K562 (cell line): ENCODE data around the gene WFDC9. TPM values are rescaled to one million over a fixed set of nuclear protein-coding genes. Genes with fewer than 3 reads are reported as not detected.
A peak's percentile ranks its signal among the peaks of the same experiment; 100 is the strongest.
"Not testable (repeated sequence)": the region's sequence is repeated elsewhere in the genome, so short reads cannot be mapped to it uniquely, and the experiment has no call there.

Source experiments
- ATAC-seq: fragments of 200-7000 bp; cut with Tn5 transposase; 3 replicates; pipeline ENCODE4 v1.9.1; 2020; ENCODE audit warnings: moderate library complexity
- BruUV-seq: library from RNA; stranded (reverse); fragments of 400-500 nt; replicated peaks from 2 replicates; lab custom pipeline; 2021; lab: Mats Ljungman, UMichigan
- CTCF ChIA-PET: fragments of 300-600 bp; formaldehyde crosslinking; extraction: SDS; loops from one replicate; lab custom pipeline; 2021; ENCODE audit warnings: low intra/inter-chr PET ratio; lab: Yijun Ruan, JAX
- POLR2A ChIA-PET: fragments of 300-600, 350-650 bp; sonication (Branson Sonifier 250); formaldehyde crosslinking; extraction: SDS; loops from one replicate; lab custom pipeline; 2021; ENCODE audit warnings: antibody characterized with exemption, inconsistent platforms; lab: Yijun Ruan, JAX
- DNase-seq, 4 experiments: peaks; one replicate each; pipeline versions ENCODE4 v3.0.0 to v3.0.0-alpha.2; 2011 to 2018; ENCODE audit warnings: low spot score in 3 of 4, mixed read lengths in 3 of 4; ENCODE audit errors: extremely low read depth in 1 of 4
- FAIRE-seq: peaks from 2 replicates; lab custom pipeline; 2011; peaks lifted over from hg19 to GRCh38; lab: Jason Lieb, UNC
- H2AFZ ChIP-seq: 2 replicates; pipeline ENCODE4 v1.6.0; 2011; ENCODE audit warnings: low read depth, low read length, control low read depth, inconsistent platforms
- H3K27ac ChIP-seq: fragments of 200-600 bp; 3 replicates; pipeline ENCODE4 v1.8.0; 2011; ENCODE audit warnings: low read depth, mild to moderate bottlenecking, control low read depth, inconsistent platforms, low read length, moderate library complexity, mixed read lengths; ENCODE audit errors: extremely low read depth
- H3K27me3 ChIP-seq, 2 experiments: fragments of 300-600 bp in 1 of 2; 2 replicates in 1 of 2; 3 replicates in 1 of 2; pipeline versions ENCODE4 v1.6.0 to v1.8.0; 2011; ENCODE audit warnings: inconsistent platforms in 2 of 2, low read length in 2 of 2, mild to moderate bottlenecking in 1 of 2, mixed read lengths in 1 of 2, moderate library complexity in 1 of 2; ENCODE audit not compliant: control insufficient read depth in 2 of 2, insufficient read depth in 2 of 2
- H3K36me3 ChIP-seq: fragments of 300-600 bp; 3 replicates; pipeline ENCODE4 v1.8.0; 2011; ENCODE audit warnings: mild to moderate bottlenecking, low read length, inconsistent platforms; ENCODE audit not compliant: control insufficient read depth, insufficient read depth
- H3K4me1 ChIP-seq, 2 experiments: fragments of 200-600 bp in 1 of 2; replicated peaks in 1 of 2; 2 replicates in 1 of 2; 3 replicates in 1 of 2; pipeline versions ENCODE4 v1.5.1 to v1.8.0; 2011; ENCODE audit warnings: inconsistent platforms in 2 of 2, low read length in 2 of 2, mild to moderate bottlenecking in 1 of 2, mixed read lengths in 1 of 2, moderate library complexity in 1 of 2; ENCODE audit not compliant: control insufficient read depth in 2 of 2, insufficient read depth in 2 of 2
- H3K4me2 ChIP-seq: 2 replicates; pipeline ENCODE4 v1.6.1; 2011; ENCODE audit warnings: low read length, control low read depth, inconsistent platforms, mixed read lengths; ENCODE audit not compliant: insufficient read depth
- H3K4me3 ChIP-seq: fragments of 200-600 bp; sonication (generic), shearing (Covaris generic); 2 replicates; pipeline ENCODE4 v1.5.1; 2016; ENCODE audit warnings: control low read depth, inconsistent platforms
- H3K79me2 ChIP-seq: fragments of 200-600 bp; 3 replicates; pipeline ENCODE4 v1.8.0; 2011; ENCODE audit warnings: low read length, inconsistent platforms; ENCODE audit not compliant: control insufficient read depth, insufficient read depth
- H3K9ac ChIP-seq, 2 experiments: 2 replicates each; pipeline versions ENCODE4 v1.6.0 to v1.6.1; 2011; ENCODE audit warnings: low read depth in 2 of 2, low read length in 2 of 2, control low read depth in 1 of 2, inconsistent platforms in 1 of 2, mild to moderate bottlenecking in 1 of 2, mixed read lengths in 1 of 2; ENCODE audit not compliant: insufficient read depth in 1 of 2
- H3K9me1 ChIP-seq: one replicate; pipeline ENCODE4 v1.6.0; 2011; ENCODE audit warnings: inconsistent platforms, mild to moderate bottlenecking, low read length, moderate library complexity; ENCODE audit not compliant: control insufficient read depth, insufficient read depth
- H3K9me3 ChIP-seq: replicated peaks from 2 replicates; pipeline ENCODE4 v1.5.1; 2011; ENCODE audit warnings: low read depth, low read length, inconsistent platforms; ENCODE audit not compliant: control insufficient read depth, insufficient read depth
- H4K20me1 ChIP-seq: replicated peaks from 2 replicates; pipeline ENCODE4 v1.6.1; 2011; ENCODE audit warnings: low read length, inconsistent platforms, mixed read lengths; ENCODE audit not compliant: control insufficient read depth, insufficient read depth
- ATF3 ChIP-seq, 2 experiments: fragments of 450-650 bp in 1 of 2; sonication (generic) in 1 of 2; formaldehyde crosslinking in 1 of 2; IDR thresholded peaks in 1 of 2; conservative IDR thresholded peaks in 1 of 2; 2 replicates each; pipeline versions ENCODE4 v1.6.1 to v1.8.1; 2016 to 2023; ENCODE audit warnings: mild to moderate bottlenecking in 2 of 2, moderate library complexity in 2 of 2, inconsistent platforms in 1 of 2, missing genetic modification reagents in 1 of 2
- ATF7 ChIP-seq: fragments of 450-650 bp; IDR thresholded peaks from 2 replicates; pipeline ENCODE4 v1.7.1; 2014; ENCODE audit warnings: mild to moderate bottlenecking, moderate library complexity
- DDX20 ChIP-seq: fragments of 450-650 bp; IDR thresholded peaks from 2 replicates; pipeline ENCODE4 v1.6.1; 2016; ENCODE audit warnings: missing genetic modification characterization, low read depth, mild to moderate bottlenecking, missing compliant biosample characterization, moderate library complexity
- DLX4 ChIP-seq: fragments of 250-450 bp; sonication (Bioruptor Pico); IDR thresholded peaks from 2 replicates; pipeline ENCODE4 v1.6.1; 2021; ENCODE audit warnings: mild to moderate bottlenecking
- ILF3 ChIP-seq: fragments of 450-650 bp; IDR thresholded peaks from 2 replicates; pipeline ENCODE4 v1.6.1; 2018; ENCODE audit warnings: antibody characterized with exemption, mild to moderate bottlenecking, moderate library complexity, borderline replicate concordance
- KDM5B ChIP-seq: fragments of 200-600 bp; sonication (generic); IDR thresholded peaks from 2 replicates; pipeline ENCODE4 v1.6.1; 2012; ENCODE audit warnings: low read depth, mild to moderate bottlenecking, moderate library complexity, low read length, control low read depth, inconsistent platforms; ENCODE audit not compliant: insufficient replicate concordance
- MED1 ChIP-seq: sonication (generic); formaldehyde crosslinking; IDR thresholded peaks from 2 replicates; pipeline ENCODE4 v1.8.1; 2023; ENCODE audit warnings: missing genetic modification reagents, borderline replicate concordance
- NKRF ChIP-seq: fragments of 450-650 bp; IDR thresholded peaks from 2 replicates; pipeline ENCODE4 v1.6.1; 2016; ENCODE audit warnings: borderline replicate concordance
- POLR2A ChIP-seq: fragments of 450-650 bp; conservative IDR thresholded peaks from 2 replicates; pipeline ENCODE4 v1.6.1; 2016
- XRCC3 ChIP-seq: fragments of 450-650 bp; IDR thresholded peaks from 2 replicates; pipeline ENCODE4 v1.6.1; 2017; ENCODE audit warnings: mild to moderate bottlenecking, moderate library complexity
- ZNF184 ChIP-seq: sonication (generic); formaldehyde crosslinking; IDR thresholded peaks from 2 replicates; pipeline ENCODE4 v1.5.0; 2020; ENCODE audit warnings: missing genetic modification reagents
- ZNF3 ChIP-seq: fragments of 250-450 bp; sonication (Bioruptor Pico); IDR thresholded peaks from 2 replicates; pipeline ENCODE4 v1.5.0; 2021; ENCODE audit warnings: mild to moderate bottlenecking, moderate library complexity
- ZNF518B ChIP-seq: fragments of 250-450 bp; sonication (Bioruptor Pico); IDR thresholded peaks from 2 replicates; pipeline ENCODE4 v1.5.0; 2021; ENCODE audit warnings: mild to moderate bottlenecking, moderate library complexity
- WGBS: fragments of 100-300 bp; shearing (Covaris generic); methylation state at CpG from one replicate; pipeline ENCODE4 v1.1.6; 2016; ENCODE audit warnings: low coverage, mixed read lengths; ENCODE audit not compliant: insufficient coverage; ENCODE audit errors: missing lambda C conversion rate; 5-methylcytosine and 5-hydroxymethylcytosine counted together
- in situ Hi-C: fragments of 300-500 bp; cut with MboI; formaldehyde crosslinking; loops from 4 replicates; pipeline ENCODE4 v1.15.0; 2018; ENCODE audit warnings: inconsistent platforms, mixed read lengths
- intact Hi-C: fragments of 100-400 bp; cut with micrococcal nuclease; formaldehyde crosslinking; loops from 2 replicates; pipeline ENCODE4 v1.14.2; 2022
- polyA plus RNA-seq, 8 experiments: library from polyadenylated mRNA; depleted of rRNA in 4 of 8; stranded (reverse) in 5 of 8; unstranded in 3 of 8; fragments of >200 nt; fragmentation: Nextera tagmentation in 2 of 8; fragmentation: Illumina TruSeq in 1 of 8; extraction: Ambion mirVana in 2 of 8; extraction: Trizol in 1 of 8; gene quantifications; 2 replicates each; pipeline versions ENCODE4 v1.2.1 to v1.2.3, GENCODE V29; 2011 to 2014; ENCODE audit warnings: inconsistent platforms in 1 of 8, missing spikeins in 1 of 8
- total RNA-seq, 7 experiments: library from RNA; depleted of rRNA in 6 of 7; stranded (reverse); fragments of >200 nt in 6 of 7; fragmentation: Illumina TruSeq in 2 of 7; extraction: Trizol in 2 of 7; gene quantifications; 2 replicates each; pipeline versions ENCODE4 v1.2.1 to v1.2.3, GENCODE V29; 2011 to 2021; ENCODE audit warnings: low replicate concordance in 1 of 7

The WFDC9 gene
- total and polyA plus RNA-seq, 9 of the 15 experiments (the other 6 are each of a cell fraction or from before 2014, with no cell fraction given), result not detected

GRCh38 chr20:45588800-45589199 is 42.3 kb downstream of the WFDC9 start (continued):
- no peak for TF ChIP-seq NKRF
- no peak for TF ChIP-seq MED1
- no peak for TF ChIP-seq POLR2A
- TF ChIP-seq DLX4 (CRISPR knock-in tag), result no peak
- TF ChIP-seq DDX20 (tag), result no peak
- no peak for TF ChIP-seq ZNF184 (CRISPR knock-in tag)
- no peak for TF ChIP-seq XRCC3
- TF ChIP-seq KDM5B, result no peak
- TF ChIP-seq ATF3 (IDR thresholded peaks at IDR 0.05), result peak; percentile 83
- no peak for TF ChIP-seq ATF3 (CRISPR knock-in tag; conservative IDR thresholded peaks at IDR 0.05)
- no peak for TF ChIP-seq ILF3
- no peak for TF ChIP-seq ZNF3 (CRISPR knock-in tag)
- peak; percentile 81 for TF ChIP-seq ATF7
- TF ChIP-seq ZNF518B (CRISPR knock-in tag), result no peak

- CTCF ChIA-PET, result not testable (repeated sequence)
Observed at GRCh38 chr20:45585986-45586385, 45.1 kb downstream of the WFDC9 start.

More at GRCh38 chr20:45585986-45586385, 45.1 kb downstream of the WFDC9 start:
- POLR2A ChIA-PET, intact Hi-C loops, H3K27ac ChIP-seq, FAIRE-seq, BruUV-seq, H3K9ac ChIP-seq, in situ Hi-C loops, ATAC-seq, H3K4me3 ChIP-seq, DNase-seq, H3K79me2 ChIP-seq, H3K9me3 ChIP-seq, H3K4me1 ChIP-seq, H3K36me3 ChIP-seq, H3K4me2 ChIP-seq, H2AFZ ChIP-seq, H3K27me3 ChIP-seq, H3K9me1 ChIP-seq, H4K20me1 ChIP-seq: not testable (repeated sequence)
- WGBS, result 0% methylated on average over 5 of the region's 5 CpGs
